Chondrocyte (in vitro differentiated cells): ENCODE measurements around the gene PRMT2. TPM values are rescaled to one million over a fixed set of nuclear protein-coding genes. Genes with fewer than 3 reads are reported as not detected.
"Not testable (repeated sequence)": the region's sequence is repeated elsewhere in the genome, so short reads cannot be mapped to it uniquely, and the experiment has no call there.

Source experiments
- DNase-seq: peaks from one replicate; pipeline ENCODE4 v3.0.0; 2021; ENCODE audit warnings: mixed read lengths, low spot score
- H3K27ac Mint-ChIP-seq: one replicate; pipeline ENCODE4 v1.8.0; 2021; ENCODE audit warnings: mild to moderate bottlenecking, moderate library complexity, mixed read lengths; ENCODE audit not compliant: unreplicated experiment
- H3K27me3 Mint-ChIP-seq: 2 replicates; pipeline ENCODE4 v1.8.0; 2021; ENCODE audit warnings: low read depth, mixed read lengths
- H3K36me3 Mint-ChIP-seq: 2 replicates; pipeline ENCODE4 v1.8.0; 2021; ENCODE audit warnings: low read depth, mixed read lengths
- H3K4me1 Mint-ChIP-seq: 2 replicates; pipeline ENCODE4 v1.8.0; 2021; ENCODE audit warnings: low read depth, mild to moderate bottlenecking, mixed read lengths
- H3K4me3 Mint-ChIP-seq: one replicate; pipeline ENCODE4 v1.8.0; 2021; ENCODE audit warnings: mild to moderate bottlenecking, moderate library complexity, mixed read lengths; ENCODE audit not compliant: unreplicated experiment
- H3K9me3 Mint-ChIP-seq: 2 replicates; pipeline ENCODE4 v1.8.0; 2021; ENCODE audit warnings: low read depth, mixed read lengths
- CTCF ChIP-seq: fragments of 200-600 bp; sonication (generic); IDR thresholded peaks from 2 replicates; pipeline ENCODE4 v1.5.0; 2021; ENCODE audit warnings: antibody characterized with exemption, mild to moderate bottlenecking, moderate library complexity
- total RNA-seq: library from RNA; stranded (reverse); gene quantifications from 3 replicates; pipeline ENCODE4 v1.2.1, GENCODE V29; 2021

PRMT2 gene
- total RNA-seq, 1 donor from 2014 or later, result 128 TPM

- TF ChIP-seq CTCF, result no peak
- peaks cover 5% of the 10 kb centered on the region for H3K4me1 Mint-ChIP-seq
- H3K27ac Mint-ChIP-seq, result no peak overlapping the region
- no peak overlapping the region for H3K4me3 Mint-ChIP-seq
- H3K27me3 Mint-ChIP-seq, result no peaks in the 10 kb centered on the region
- no peak for DNase-seq
- peaks cover 6% of the 10 kb centered on the region for H3K9me3 Mint-ChIP-seq
- H3K36me3 Mint-ChIP-seq, result no peaks in the 10 kb centered on the region
These were observed 7.7 kb upstream of the PRMT2 start for GRCh38 chr21:46627726-46628125.

GRCh38 chr21:46628868-46629267 lies 6.6 kb upstream of the PRMT2 start:
- no peaks in the 10 kb centered on the region for H3K36me3 Mint-ChIP-seq
- H3K27ac Mint-ChIP-seq, result no peak overlapping the region
- H3K4me3 Mint-ChIP-seq, result no peak overlapping the region
- no peak for TF ChIP-seq CTCF
- DNase-seq, result no peak
- peaks cover 6% of the 10 kb centered on the region for H3K9me3 Mint-ChIP-seq
- no peaks in the 10 kb centered on the region for H3K27me3 Mint-ChIP-seq
- H3K4me1 Mint-ChIP-seq, result no peaks in the 10 kb centered on the region

GRCh38 chr21:46630915-46631314 lies 4.6 kb upstream of the PRMT2 start:
- H3K9me3 Mint-ChIP-seq, H3K27me3 Mint-ChIP-seq, H3K4me3 Mint-ChIP-seq, DNase-seq, H3K36me3 Mint-ChIP-seq, H3K27ac Mint-ChIP-seq: not testable (repeated sequence)
- peaks cover 10% of the 10 kb centered on the region for H3K4me1 Mint-ChIP-seq

GRCh38 chr21:46633566-46633965 lies 1.9 kb upstream of the PRMT2 start:
- H3K4me1 Mint-ChIP-seq, result peaks cover 34% of the 10 kb centered on the region
- TF ChIP-seq CTCF, result no peak
- DNase-seq, result no peak
- peaks cover 3% of the 10 kb centered on the region for H3K36me3 Mint-ChIP-seq
- H3K27me3 Mint-ChIP-seq, result no peaks in the 10 kb centered on the region
- H3K4me3 Mint-ChIP-seq, result no peak overlapping the region
- no peak overlapping the region for H3K27ac Mint-ChIP-seq
- no peaks in the 10 kb centered on the region for H3K9me3 Mint-ChIP-seq

- Mint-ChIP-seq H3K9me3 (no peaks in the 10 kb centered on the region), H3K27me3 (no peaks in the 10 kb centered on the region), H3K36me3 (peaks cover 3% of the 10 kb centered on the region)
These were observed 1.0 kb upstream of the PRMT2 start for GRCh38 chr21:46634427-46634826.

More at GRCh38 chr21:46634427-46634826, 1.0 kb upstream of the PRMT2 start:
- Mint-ChIP-seq H3K4me1 (peaks cover 43% of the 10 kb centered on the region), H3K27ac (peak overlapping the region; percentile 97), H3K4me3 (peak overlapping the region; percentile 91)
- DNase-seq, result no peak
- TF ChIP-seq CTCF, result no peak
